IPS-15b (cell line): ENCODE measurements around the gene RNU1-2.
A peak's percentile ranks its signal among the peaks of the same experiment; 100 is the strongest.
"Not testable (repeated sequence)": the region's sequence is repeated elsewhere in the genome, so short reads cannot be mapped to it uniquely, and the experiment has no call there.

Experiments used
- H3K27me3 ChIP-seq: one replicate; pipeline ENCODE4 v1.6.1; 2013; ENCODE audit warnings: low read length; ENCODE audit not compliant: control insufficient read depth, insufficient read depth
- H3K36me3 ChIP-seq: one replicate; pipeline ENCODE4 v1.6.1; 2013; ENCODE audit warnings: low read length; ENCODE audit not compliant: control insufficient read depth, insufficient read depth
- H3K4me1 ChIP-seq: one replicate; pipeline ENCODE4 v1.6.1; 2013; ENCODE audit warnings: mild to moderate bottlenecking, low read length; ENCODE audit not compliant: control insufficient read depth, insufficient read depth
- H3K4me3 ChIP-seq: one replicate; pipeline ENCODE4 v1.5.1; 2013; ENCODE audit warnings: low read depth, low read length
- H3K9ac ChIP-seq: one replicate; pipeline ENCODE4 v1.6.1; 2013; ENCODE audit warnings: low read depth, mild to moderate bottlenecking, low read length
- H3K9me3 ChIP-seq: one replicate; pipeline ENCODE4 v1.6.1; 2013; ENCODE audit warnings: mild to moderate bottlenecking, low read length; ENCODE audit not compliant: control insufficient read depth, insufficient read depth

RNU1-2 gene

DNA sequence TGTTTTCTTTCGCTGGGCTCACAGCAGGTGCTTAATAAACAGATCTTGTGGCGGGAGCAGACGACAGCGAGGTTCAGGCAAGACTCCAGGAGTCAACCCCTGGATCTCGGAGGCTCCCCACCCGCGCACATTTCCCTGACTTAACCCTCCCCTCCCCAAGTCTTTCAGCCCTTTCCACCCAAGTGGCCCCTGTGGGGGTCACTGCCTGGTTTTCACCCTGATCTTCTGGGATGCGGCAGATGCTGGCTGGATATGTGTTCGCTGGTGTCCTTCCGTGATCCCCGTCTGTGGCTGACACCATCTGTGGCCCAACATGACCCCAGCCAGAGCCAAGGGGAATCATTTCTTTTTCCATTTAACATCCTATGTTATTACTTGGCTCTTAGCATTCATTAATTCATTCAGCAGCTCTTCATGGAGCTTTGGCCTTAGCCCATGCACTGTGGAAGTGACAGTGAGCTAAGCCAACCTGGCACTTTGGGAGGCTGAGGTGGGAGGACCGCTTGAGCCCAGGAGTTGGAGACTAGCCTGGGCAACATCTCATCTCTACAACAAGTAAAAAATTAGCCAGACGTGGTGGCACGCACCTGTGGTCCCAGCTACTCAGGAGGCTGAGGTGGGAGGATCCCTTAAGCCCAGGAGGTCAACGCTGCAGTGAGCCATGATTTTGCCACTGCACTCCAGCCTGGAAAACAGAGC lies 19.3 kb downstream of the RNU1-2 start:
- not testable (repeated sequence) for H3K36me3 ChIP-seq, H3K4me1 ChIP-seq, H3K27me3 ChIP-seq, H3K9ac ChIP-seq, H3K9me3 ChIP-seq
- H3K4me3 ChIP-seq, result peak overlapping the region; percentile 66

DNA sequence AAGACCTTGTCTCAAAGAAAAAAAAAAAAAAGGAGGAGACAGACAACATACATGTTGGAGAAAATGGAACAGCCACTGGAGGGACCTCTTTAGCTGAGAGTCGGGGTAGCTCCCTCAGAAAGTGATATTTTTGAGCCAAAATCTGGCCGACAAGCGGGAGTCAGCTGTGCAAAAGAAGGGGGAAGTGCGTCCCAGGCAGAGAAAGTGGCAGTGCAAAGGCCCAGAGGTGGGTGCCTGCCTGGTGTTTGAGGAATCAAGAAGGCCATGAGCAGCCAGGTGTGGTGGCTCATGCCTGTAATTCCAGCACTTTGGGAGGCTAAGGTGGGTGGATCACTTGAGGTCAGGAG lies 19.8 kb downstream of the RNU1-2 start:
- no peaks in the 10 kb centered on the region for H3K36me3 ChIP-seq

DNA sequence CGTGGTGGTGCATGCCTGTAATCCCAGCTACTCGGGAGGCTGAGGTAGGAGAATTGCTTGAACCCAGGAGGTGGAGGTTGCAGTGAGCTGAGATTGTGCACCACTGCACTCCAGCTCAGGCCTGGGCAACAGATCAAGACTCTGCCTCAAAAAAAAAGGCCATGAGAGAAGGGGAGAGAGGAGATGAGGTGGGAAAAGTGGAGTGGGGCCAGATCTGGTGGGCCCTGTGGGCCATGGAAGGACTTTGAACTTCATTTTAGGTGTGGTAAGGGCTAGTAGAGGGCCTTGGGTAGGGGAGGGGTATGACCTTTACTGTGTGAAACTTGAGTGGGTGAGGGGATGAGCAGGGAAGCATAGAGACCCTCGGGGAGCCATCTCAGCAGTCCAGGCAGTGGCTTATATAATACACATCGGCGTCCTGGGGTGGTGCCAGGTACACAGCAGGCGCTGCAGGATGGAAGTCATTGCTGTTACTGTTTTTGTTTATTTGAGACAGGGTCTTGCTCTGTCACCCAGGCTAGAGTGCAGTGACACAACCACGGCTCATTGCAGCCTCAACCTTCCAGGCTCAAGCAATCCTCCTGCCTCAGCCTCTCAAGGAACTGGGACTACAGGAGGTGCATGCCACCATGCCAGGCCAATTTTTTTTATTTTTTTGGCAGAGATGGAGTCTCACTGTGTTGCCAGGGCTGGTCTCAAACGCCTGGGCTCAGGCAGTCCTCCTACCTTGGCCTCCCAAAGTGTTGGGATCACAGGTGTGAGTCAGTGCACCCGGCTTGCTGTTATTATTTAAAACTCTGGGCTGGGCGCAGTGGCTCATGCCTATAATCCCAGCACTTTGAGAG lies 20.5 kb downstream of the RNU1-2 start:
- H3K9me3 ChIP-seq, H3K36me3 ChIP-seq, H3K4me3 ChIP-seq: not testable (repeated sequence)

More for the DNA sequence above, 19.8 kb downstream of the RNU1-2 start:
- Histone ChIP-seq H3K4me1 (no peaks in the 10 kb centered on the region), H3K9me3 (no peaks in the 10 kb centered on the region), H3K4me3 (no peak overlapping the region), H3K27me3 (no peaks in the 10 kb centered on the region), H3K9ac (no peak overlapping the region)

DNA sequence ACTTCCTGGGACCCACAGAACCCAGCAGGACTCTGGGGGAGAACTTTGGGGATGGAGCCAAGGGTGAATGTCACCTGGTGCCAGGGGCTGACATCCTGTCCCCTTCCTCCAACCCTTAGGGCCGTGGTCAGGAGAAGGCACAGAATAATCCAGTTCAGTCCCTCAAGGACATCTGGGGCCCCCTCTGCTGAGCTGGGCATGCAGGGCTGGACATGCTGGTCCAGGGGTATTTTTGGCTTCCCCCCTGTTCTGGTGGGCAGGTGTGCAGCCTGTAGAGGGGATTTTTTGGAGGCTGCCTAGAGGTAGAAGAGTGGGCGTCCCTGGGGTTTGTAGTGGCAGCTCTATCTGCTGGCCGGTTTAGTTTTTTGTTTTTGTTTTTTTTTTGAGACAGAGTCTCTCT lies 22.6 kb downstream of the RNU1-2 start:
- Histone ChIP-seq H3K36me3 (no peaks in the 10 kb centered on the region), H3K9me3 (no peaks in the 10 kb centered on the region), H3K4me3 (no peak overlapping the region), H3K27me3 (no peaks in the 10 kb centered on the region), H3K4me1 (peaks cover 5% of the 10 kb centered on the region), H3K9ac (no peak overlapping the region)

More for the DNA sequence above, 20.5 kb downstream of the RNU1-2 start:
- not testable (repeated sequence) for H3K27me3 ChIP-seq, H3K9ac ChIP-seq, H3K4me1 ChIP-seq

DNA sequence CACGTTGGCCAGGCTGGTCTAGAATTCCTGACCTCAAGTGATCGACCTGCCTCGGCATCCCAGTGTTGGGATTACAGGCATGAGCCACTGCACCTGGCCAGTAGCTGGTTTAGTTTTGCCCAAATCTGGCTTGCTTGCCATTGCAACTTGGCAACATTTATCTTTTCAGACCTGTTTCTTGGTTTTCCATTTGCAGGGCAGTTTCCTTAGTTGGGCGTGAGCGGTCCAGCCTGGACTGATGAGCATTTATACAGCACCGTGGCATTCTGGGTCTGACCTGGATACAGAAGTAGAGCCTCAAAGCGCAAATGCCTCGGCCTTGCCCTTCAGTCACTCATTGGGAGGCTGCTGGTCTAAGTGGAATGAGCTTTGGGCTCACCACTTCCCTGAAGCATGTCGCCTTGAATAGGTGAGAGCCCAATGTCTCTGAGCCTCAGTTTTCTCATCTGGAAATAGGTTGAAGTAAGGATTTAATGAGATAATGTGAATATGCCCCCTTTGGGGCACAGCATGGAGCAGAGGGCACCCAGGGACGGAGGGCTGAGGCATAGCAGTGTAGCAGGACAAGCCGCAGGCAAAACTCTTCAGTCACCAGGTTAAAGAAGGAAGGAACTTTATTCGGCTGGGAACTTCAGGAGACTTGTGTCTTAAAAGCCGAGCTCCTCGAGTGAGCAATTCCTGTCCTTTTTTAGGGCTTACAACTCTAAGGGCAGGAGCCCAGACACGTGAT lies 23.3 kb downstream of the RNU1-2 start:
- not testable (repeated sequence) for H3K4me3 ChIP-seq, H3K36me3 ChIP-seq, H3K9ac ChIP-seq, H3K9me3 ChIP-seq, H3K27me3 ChIP-seq, H3K4me1 ChIP-seq

DNA sequence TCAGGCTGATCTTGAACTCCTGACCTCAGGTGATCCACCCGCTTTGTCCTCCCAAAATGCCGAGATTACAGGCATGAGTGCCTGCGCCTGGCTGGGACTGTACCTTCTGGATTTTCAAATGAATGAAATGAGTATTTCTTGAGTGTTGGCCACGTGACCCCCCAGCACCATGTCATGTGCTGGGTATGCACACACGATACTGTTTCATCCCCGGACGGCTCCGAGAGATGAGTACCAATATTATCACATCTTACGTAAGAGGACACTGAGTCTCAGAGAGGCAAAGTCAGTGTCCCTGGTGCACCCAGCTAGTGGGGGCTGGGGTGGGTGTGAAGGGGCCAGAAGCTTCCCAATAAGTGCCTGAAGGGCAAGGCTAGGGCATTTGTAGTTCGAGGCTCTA lies 25.2 kb downstream of the RNU1-2 start:
- peaks cover 5% of the 10 kb centered on the region for H3K36me3 ChIP-seq
- H3K4me3 ChIP-seq, result peak overlapping the region; percentile 66
- no peaks in the 10 kb centered on the region for H3K9me3 ChIP-seq
- peak overlapping the region; percentile 70 for H3K9ac ChIP-seq
- no peaks in the 10 kb centered on the region for H3K27me3 ChIP-seq
- H3K4me1 ChIP-seq, result peaks cover 5% of the 10 kb centered on the region

DNA sequence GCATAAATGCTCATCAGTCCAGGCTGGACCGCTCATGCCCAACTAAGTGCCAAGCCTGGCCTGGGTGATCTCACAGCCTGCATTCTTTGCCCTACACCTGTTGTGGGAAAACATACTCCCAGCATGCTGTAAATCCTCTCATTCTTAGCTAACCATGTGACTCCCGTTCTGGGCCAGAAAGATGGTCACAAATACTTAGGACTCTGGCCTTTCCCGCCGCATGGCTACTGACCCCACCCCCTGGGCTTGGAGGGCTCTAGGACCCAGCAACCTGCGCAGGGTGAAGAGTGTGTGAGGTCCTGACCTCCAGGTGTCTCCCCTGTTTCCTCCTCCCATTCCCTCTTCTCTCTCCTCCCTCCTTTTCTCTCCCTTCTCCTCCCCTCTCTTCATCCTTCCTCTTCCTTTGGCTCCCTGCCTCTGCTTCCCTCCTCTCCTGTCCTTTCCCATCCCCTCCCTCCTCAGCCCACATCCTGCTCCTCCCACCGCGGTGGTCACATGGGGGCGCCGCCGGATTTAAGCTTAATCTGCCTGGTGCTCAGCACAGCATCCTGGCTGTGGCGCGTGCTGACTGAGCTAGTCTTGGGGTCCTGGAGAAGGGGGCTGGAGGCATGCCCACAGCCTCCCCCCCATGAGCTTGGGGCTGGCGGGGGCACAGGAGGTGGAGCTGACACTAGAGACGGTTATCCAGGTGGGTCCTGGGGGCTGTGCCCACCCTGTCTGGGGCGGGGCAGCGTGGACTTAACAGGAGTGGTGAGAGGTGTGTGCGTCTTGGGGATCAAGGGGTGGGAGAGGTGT lies 25.8 kb downstream of the RNU1-2 start, which contains the start of gene CROCC:
TSS of gene CROCC (plus strand) at position 541 of the 795 bp plus-strand sequence. CDS start at position 629, 88 bp downstream.
- H3K9me3 ChIP-seq, result no peaks in the 10 kb centered on the region
- H3K9ac ChIP-seq, result peak within 1 kb of the TSS; percentile 70
- H3K4me3 ChIP-seq, result peak within 1 kb of the TSS; percentile 66

DNA sequence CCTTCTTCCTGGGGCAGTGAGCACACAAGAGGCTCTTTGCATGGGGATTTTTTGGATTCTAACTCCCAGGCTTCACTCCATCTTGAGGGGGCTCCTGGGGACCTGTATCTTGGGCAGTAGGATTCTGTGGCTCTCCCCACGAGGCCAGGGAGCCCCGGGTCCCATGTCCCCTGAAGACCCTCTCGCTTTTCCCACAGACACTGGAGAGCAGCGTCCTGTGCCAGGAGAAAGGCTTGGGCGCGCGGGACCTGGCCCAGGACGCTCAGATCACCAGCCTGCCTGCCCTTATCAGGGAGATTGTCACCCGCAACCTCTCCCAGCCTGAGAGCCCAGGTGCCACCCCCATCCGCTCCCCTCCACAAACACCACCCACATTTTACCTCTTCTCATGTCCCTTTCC lies 26.7 kb downstream of the RNU1-2 start:
- Histone ChIP-seq H3K4me1 (peaks cover 5% of the 10 kb centered on the region), H3K9ac (peak overlapping the region; percentile 54), H3K27me3 (no peaks in the 10 kb centered on the region), H3K36me3 (peaks cover 5% of the 10 kb centered on the region), H3K9me3 (no peaks in the 10 kb centered on the region), H3K4me3 (peak overlapping the region; percentile 66)

More for the DNA sequence above, 25.8 kb downstream of the RNU1-2 start, which contains the start of gene CROCC:
- no peaks in the 10 kb centered on the region for H3K27me3 ChIP-seq
- peaks cover 5% of the 10 kb centered on the region for H3K36me3 ChIP-seq
- peaks cover 5% of the 10 kb centered on the region for H3K4me1 ChIP-seq

DNA sequence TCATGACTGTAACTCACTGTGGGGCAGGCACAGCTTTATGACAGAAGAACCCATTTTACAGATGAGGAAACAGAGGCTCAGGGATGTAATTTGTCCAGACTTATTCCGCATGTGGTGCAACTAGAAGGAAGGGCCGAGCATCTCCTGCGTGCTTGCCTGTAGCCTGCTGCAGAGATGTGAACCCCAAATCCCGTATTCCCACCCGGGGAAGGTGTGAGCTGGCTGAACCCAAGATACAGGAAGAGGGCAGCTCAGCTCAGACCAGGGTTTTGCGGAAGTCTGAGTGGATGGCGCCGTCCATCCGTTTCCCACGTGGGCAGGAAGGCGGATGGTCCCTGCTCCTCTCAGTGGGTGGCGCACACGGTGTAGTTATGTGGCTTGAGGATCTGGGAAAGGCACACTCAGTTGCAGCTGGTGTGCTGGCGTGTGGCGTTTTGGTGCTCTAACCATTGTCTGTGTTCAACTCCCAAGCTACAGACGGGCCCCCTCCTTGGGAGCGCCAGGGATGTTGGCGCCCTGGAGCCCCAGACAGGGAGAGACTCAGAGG lies 27.2 kb downstream of the RNU1-2 start:
- Histone ChIP-seq H3K4me3 (peak overlapping the region; percentile 66), H3K9me3 (no peaks in the 10 kb centered on the region), H3K4me1 (peaks cover 5% of the 10 kb centered on the region), H3K36me3 (peaks cover 5% of the 10 kb centered on the region), H3K9ac (no peak overlapping the region), H3K27me3 (no peaks in the 10 kb centered on the region)

DNA sequence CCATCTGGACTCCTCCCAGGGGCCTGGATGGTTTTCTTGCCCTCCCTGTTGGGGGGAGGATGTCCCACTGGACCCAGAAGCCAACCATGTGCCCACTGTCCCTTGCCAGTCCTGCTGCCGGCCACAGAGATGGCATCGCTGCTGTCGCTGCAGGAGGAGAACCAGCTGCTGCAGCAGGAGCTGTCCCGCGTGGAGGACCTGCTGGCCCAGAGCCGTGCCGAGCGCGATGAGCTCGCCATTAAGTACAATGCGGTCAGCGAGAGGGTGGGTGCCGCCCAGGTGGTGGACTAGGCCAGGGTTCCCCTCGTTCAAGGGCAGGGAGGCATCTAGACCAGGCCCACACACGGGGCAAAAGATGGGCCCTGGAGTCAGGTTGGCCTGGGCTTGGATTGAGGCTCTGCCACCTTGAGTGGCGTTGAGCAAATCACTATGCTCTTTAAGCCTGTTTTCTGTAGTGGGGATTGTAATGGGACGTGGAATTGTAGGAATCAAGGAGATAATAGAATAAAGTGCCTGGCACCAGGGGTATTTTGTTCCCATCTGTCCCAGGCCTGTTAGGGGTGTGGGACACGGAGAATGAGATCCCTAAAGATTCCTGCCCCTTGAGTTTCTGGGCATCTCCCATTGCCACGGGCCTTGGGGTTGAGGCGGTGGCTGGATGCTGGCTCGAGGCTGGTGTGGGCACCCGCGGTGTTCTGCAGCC lies 28.6 kb downstream of the RNU1-2 start:
- Histone ChIP-seq H3K9me3 (no peaks in the 10 kb centered on the region), H3K9ac (no peak overlapping the region), H3K36me3 (peaks cover 8% of the 10 kb centered on the region), H3K4me3 (no peak overlapping the region), H3K4me1 (peaks cover 5% of the 10 kb centered on the region), H3K27me3 (no peaks in the 10 kb centered on the region)
